Measurements from ENCODE around the gene HNRNPF.

DNA sequence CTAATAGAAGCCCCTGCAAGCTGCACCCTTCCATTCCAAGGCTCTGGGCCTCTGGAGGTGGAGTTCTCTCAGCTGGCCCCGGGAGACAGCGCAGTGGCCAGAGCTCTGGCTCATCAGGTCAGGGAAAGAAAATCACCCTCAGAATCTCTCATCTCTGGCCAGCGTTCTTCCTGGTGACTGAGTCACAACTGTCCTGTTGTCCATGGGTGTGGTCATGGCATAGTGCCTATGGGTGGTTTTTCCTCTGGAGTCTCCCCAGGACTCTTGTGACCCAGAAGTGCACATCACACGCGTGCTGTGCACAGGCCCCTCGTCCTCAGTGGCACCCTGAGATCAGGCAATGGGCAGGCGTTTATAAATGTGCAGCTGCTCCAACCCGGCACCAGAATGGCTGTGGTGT lies 64.9 kb downstream of the HNRNPF start:
- TF ChIP-seq, protein P1, sequence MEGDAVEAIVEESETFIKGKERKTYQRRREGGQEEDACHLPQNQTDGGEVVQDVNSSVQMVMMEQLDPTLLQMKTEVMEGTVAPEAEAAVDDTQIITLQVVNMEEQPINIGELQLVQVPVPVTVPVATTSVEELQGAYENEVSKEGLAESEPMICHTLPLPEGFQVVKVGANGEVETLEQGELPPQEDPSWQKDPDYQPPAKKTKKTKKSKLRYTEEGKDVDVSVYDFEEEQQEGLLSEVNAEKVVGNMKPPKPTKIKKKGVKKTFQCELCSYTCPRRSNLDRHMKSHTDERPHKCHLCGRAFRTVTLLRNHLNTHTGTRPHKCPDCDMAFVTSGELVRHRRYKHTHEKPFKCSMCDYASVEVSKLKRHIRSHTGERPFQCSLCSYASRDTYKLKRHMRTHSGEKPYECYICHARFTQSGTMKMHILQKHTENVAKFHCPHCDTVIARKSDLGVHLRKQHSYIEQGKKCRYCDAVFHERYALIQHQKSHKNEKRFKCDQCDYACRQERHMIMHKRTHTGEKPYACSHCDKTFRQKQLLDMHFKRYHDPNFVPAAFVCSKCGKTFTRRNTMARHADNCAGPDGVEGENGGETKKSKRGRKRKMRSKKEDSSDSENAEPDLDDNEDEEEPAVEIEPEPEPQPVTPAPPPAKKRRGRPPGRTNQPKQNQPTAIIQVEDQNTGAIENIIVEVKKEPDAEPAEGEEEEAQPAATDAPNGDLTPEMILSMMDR (IDR thresholded peaks at IDR 0.05), result no peak
- no peak for TF ChIP-seq SMAD4 (CRISPR knock-in tag; IDR thresholded peaks at IDR 0.05)
- no peak for TF ChIP-seq SP1 (CRISPR knock-in tag; conservative IDR thresholded peaks at IDR 0.05)
- TF ChIP-seq GABPB1 (CRISPR knock-in tag; IDR thresholded peaks at IDR 0.05), result no peak
- no peak for TF ChIP-seq FOXP1 (CRISPR knock-in tag; IDR thresholded peaks at IDR 0.05; ENCODE audit: borderline replicate concordance)
- TF ChIP-seq ZBTB21 (CRISPR knock-in tag; IDR thresholded peaks at IDR 0.05; ENCODE audit: borderline replicate concordance), result no peak
